GM18502 (cell line): ENCODE data around the gene ZNF385C.

Experiments
- ATAC-seq: cut with Tn5 transposase; IDR thresholded peaks from one replicate; pipeline ENCODE4 v1.9.1; 2021; ENCODE audit warnings: mild to moderate bottlenecking; ENCODE audit not compliant: unreplicated experiment, poor library complexity

ZNF385C gene

DNA sequence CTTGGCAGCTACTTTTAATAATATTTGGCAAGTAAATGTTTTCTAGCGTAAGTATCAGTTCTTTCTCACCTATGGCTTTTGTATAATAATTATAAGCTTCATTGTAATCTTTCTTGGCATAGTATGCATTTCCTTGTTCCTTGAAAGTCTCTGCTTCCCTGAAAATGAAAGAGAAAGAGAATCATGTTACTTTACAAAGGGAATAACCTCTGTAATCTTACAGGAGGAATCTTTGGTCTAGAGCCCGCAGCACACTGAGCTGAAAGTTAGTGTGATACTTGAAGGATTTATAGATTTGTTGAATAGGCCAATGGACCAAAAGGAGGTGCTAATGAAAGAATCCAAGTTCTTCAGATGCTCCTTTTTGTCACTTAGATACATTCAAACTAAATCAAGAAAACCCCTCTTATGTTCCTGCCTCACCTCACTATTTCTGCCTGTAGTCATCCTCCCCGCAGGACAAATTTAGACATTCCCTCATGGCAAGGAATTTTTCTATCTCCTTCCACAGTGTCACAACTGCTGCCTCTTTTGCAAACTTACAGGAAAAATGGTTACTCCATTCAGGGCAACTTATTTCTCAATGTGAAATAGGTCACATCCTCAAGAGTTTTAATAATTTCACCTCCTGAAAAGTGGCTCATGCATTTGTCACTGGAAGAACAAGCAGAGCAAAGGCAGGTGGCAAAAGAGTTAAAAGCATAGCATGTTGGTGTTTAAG is 97.7 kb downstream of the ZNF385C start:
- no peak for ATAC-seq

GRCh38 chr17:41998497-41998896 is 99.8 kb downstream of the ZNF385C start:
- ATAC-seq, result no peak

DNA sequence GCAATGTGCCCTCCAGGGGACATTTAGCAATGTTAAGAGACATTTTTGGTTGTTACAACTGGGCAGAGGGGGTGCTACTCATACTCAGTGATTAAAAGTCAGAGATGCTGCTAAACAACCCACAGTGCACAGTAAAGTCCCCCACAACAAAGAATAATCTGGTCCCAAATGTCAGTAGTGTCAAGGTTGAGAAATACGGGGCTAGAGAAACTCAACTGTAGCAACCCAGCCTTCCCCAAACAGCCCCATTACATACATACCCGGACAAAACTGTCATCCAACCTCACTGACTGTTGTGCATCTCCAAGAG is 101.5 kb downstream of the ZNF385C start:
- ATAC-seq, result no peak

DNA sequence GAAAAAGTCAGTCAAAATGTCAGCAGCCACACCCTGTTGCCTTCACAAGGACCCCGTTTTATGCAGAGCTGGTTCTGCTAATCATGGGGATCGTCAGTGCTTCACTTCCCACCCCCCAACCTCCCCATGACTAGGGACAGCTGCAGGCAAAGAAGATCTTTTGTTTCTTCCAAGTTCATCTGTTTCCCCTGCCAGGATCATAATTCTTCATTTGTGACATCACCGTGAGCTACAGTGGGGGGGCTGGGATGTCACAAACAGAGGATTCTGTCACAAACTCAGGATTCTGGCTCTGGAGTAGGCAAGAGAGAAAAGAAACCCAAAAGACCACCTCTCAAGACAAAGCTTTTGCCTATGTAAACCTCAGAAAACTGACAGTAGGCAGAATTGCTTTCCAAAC is 105.7 kb downstream of the ZNF385C start:
- no peak for ATAC-seq

DNA sequence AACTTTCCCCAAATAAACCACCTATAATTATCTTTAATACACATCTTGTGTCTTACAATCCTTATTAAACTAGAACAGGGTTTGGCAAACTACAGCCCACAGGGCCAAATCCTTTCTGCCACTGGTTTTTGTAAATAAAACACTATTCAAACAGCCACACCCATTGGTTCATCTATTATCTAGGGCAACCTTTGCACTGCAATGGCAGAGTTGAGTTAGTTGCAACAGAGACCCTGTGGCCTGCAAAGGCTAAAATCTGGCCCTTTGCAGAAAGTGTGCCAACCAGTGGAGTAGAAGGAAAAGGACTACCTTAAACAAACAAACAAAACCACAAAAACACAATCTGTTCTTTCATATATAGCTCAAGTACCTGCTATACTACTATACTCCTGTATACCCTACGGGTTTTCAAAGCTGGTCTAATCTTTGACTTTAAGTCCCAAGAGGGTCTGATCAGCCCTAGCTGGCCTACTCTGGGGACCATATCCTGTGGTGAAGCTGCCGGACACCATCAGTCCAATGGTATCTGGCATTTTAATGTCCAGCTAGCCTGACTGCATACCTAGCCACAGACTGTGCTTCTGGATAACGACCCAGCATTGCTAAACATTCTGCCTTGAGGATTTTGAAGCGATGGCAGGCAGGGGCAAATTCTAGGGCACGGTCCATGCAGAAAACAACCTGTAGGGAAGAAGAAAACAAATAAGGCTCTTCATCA is 108.4 kb downstream of the ZNF385C start:
- no peak for ATAC-seq

DNA sequence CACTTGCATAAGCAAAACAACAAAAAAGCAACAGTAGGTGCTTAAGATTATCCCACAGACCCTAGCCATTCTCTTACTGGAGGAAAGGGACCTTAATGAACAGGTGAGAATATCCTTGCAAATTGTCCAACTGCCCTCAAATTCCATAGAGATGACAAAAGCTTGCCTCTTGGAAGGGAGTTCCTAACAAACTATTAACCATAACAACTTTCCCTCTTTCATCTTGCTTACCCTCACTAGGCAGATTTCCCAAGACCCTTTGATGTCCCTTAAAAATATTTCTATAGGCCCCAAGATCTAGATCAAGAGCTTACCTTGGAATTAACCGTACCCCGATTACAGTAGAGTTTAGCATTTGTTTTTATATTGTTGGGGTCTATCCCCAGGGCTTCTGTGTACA is 109.9 kb downstream of the ZNF385C start:
- no peak for ATAC-seq

- ATAC-seq, result no peak
Observed at GRCh38 chr17:41987642-41988041, 110.6 kb downstream of the ZNF385C start.

GRCh38 chr17:41986634-41987033 is 111.6 kb downstream of the ZNF385C start:
- ATAC-seq, result no peak

GRCh38 chr17:41985919-41986318 is 112.4 kb downstream of the ZNF385C start:
- ATAC-seq, result no peak

GRCh38 chr17:41984454-41984853 is 113.8 kb downstream of the ZNF385C start:
- ATAC-seq, result no peak

- ATAC-seq, result no peak
Observed at GRCh38 chr17:41982026-41982760, 116.1 kb downstream of the ZNF385C start.

DNA sequence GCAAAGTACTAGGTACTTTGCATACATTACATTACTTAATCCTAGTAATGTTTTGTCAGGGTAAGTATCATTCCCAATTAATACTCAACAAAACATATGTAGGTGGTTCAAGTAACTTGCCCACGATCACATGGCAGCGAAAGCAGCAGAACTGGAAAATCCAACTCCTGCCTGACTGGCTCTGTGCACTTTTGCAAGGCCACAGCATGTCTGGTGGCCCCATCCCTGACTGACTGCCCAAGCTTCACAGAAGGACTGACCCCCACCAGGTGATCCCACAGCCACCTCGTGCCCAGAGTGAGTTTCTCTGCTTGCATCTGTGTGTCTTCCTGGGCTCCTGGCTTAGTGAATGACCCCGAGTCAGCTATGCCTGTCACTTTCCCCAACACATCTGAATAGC is 120.3 kb downstream of the ZNF385C start:
- ATAC-seq, result no peak

DNA sequence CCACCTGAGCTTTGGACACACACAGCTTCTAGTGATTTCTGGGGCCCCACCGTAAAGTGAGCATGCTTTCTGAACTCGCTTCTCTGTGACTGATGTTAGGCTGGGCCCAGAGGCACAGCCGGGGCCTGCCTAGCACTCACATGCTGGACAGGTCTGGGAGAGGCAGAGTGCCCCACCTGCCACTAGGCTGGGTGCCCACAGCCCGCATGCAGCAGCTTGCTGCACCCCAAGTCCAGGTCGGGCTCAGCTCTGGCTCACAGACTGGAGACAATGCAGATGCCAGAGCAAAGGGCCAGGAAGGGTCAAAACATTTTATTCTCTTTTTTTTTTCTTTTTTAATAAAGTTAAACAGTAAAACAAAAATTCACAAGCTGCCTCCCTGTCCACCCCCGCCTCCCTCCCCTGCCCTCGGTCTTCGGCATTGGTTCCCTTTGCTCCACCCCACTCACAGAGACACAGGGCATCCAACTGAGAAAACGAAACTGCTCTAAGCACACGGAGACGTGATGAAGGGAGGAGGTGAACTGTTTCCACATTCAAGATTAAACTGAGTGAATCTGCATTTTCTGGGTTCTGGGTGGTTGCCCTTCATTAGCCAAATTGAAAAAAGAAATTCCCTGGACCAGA is 122.0 kb downstream of the ZNF385C start:
- ATAC-seq, result no peak
